Skeletal muscle satellite cell (primary cell): ENCODE results near the gene PATJ.

Experiments used
- H3K27me3 ChIP-seq: 2 replicates; pipeline ENCODE4 v1.7.0; 2013; ENCODE audit warnings: low read length; ENCODE audit not compliant: control insufficient read depth, insufficient read depth
- H3K36me3 ChIP-seq: 2 replicates; pipeline ENCODE4 v1.7.0; 2013; ENCODE audit warnings: mild to moderate bottlenecking, control low read depth, low read length; ENCODE audit not compliant: insufficient read depth
- H3K4me1 ChIP-seq: 2 replicates; pipeline ENCODE4 v1.7.0; 2013; ENCODE audit warnings: low read length; ENCODE audit not compliant: control insufficient read depth, insufficient read depth
- H3K4me2 ChIP-seq: 2 replicates; pipeline ENCODE4 v1.7.0; 2013; ENCODE audit warnings: mild to moderate bottlenecking, low read length
- H3K4me3 ChIP-seq: 2 replicates; pipeline ENCODE4 v1.7.0; 2013; ENCODE audit warnings: low read length
- H3K9ac ChIP-seq: 2 replicates; pipeline ENCODE4 v1.7.0; 2013; ENCODE audit warnings: mild to moderate bottlenecking, low read depth, low read length, moderate library complexity
- H3K9me3 ChIP-seq: replicated peaks from 2 replicates; pipeline ENCODE4 v1.7.0; 2013; ENCODE audit warnings: mild to moderate bottlenecking, control low read depth, low read length

PATJ gene

DNA sequence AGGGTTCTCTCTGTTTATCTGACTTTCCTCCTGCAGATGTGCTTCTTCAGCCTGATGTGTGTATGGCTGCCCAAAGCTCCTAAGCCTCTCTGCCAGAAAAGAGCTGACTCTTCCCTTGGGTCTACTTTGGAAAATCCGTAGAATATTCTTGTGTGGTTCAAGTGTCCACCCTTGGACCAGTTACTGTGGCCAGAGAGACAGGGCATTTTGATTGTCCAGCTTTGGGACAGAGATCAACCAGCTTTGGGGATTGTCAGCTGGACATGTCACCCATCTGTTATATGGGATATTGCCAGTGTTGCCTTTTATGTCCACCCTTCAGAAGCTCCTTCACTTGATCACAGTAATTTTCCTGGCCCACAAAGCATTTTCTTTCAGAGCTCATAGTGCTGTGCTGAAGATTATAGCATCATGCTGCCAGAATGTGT, 326.1 kb downstream of the PATJ start:
- Histone ChIP-seq H3K4me3 (no peak overlapping the region), H3K9me3 (no peaks in the 10 kb centered on the region), H3K36me3 (no peaks in the 10 kb centered on the region), H3K4me2 (no peak overlapping the region), H3K9ac (no peak overlapping the region), H3K27me3 (no peaks in the 10 kb centered on the region), H3K4me1 (no peaks in the 10 kb centered on the region)

DNA sequence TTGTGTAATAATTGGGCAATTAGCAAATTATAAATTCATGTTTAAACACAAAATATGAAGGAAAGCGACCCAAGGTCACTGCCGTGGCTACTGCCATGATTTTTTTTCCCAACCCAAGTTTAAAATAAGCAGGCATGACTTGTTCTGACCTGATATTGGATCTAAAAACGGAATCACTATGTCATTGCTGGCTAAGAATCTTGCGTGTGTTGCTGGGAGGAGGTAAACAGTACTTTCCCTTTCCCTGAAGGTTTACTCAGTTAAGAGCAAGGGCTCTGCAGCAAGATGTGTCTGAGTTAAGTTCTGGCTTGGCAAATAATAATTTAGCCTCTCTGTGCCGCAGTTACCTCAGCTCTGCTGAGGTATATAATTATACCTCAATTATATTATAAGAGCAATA, 326.7 kb downstream of the PATJ start:
- Histone ChIP-seq H3K27me3 (no peaks in the 10 kb centered on the region), H3K4me3 (no peak overlapping the region), H3K36me3 (no peaks in the 10 kb centered on the region), H3K4me2 (no peak overlapping the region), H3K9ac (no peak overlapping the region), H3K4me1 (no peaks in the 10 kb centered on the region), H3K9me3 (no peaks in the 10 kb centered on the region)

DNA sequence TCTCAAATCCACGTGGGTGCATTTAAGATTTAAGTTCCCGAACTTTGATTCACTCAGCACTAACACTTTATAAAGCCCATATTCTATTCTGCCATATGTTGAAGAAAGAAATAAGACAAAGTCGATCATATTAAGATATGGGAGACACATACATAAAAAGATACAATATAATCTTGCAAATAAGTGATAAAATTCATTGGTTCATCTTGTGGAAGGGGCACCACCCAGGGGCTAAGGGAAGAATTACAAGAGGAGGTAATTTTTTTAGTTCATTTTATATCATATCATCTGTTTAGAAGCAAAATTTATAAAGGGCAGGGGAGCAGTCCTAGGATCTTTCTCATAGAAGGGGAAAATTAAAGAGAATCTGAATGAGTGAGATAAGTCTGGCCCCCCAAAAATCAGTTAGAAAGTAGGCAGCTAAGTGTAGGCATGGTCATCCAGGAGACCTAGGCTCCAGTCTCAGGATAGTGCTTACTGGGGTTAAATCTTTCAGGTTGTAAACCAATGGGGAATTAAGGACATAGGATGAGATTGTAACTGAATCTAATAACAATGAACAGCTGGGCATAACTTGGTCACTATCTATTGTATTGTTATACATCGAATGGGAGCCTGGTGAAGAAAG, 328.2 kb downstream of the PATJ start:
- no peak overlapping the region for H3K4me3 ChIP-seq
- no peaks in the 10 kb centered on the region for H3K27me3 ChIP-seq
- H3K4me2 ChIP-seq: no peak overlapping the region
- H3K36me3 ChIP-seq: no peaks in the 10 kb centered on the region
- no peaks in the 10 kb centered on the region for H3K9me3 ChIP-seq
- H3K9ac ChIP-seq: no peak overlapping the region
- H3K4me1 ChIP-seq: no peaks in the 10 kb centered on the region

DNA sequence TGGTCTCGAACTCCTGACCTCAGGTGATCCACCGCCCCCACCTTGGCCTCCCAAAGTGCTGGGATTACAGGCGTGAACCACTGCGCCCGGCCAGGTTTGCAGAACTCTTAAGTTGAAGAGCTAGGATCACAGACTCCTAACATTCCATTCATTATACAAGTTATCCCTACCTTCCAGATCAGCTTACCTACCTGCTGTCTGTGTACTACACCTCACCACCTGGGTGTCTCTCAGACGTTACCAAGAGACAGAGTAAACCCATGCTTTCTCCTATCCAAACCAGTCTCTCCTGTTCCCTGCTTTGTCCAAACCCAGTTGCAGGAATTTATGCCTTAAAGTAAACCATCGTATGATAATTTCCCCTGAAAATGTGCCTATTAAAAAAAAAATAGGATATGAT, 329.4 kb downstream of the PATJ start:
- H3K4me3 ChIP-seq: no peak overlapping the region
- H3K4me2 ChIP-seq: no peak overlapping the region
- H3K36me3 ChIP-seq: no peaks in the 10 kb centered on the region
- no peaks in the 10 kb centered on the region for H3K9me3 ChIP-seq
- no peak overlapping the region for H3K9ac ChIP-seq
- peaks cover 3% of the 10 kb centered on the region for H3K4me1 ChIP-seq
- H3K27me3 ChIP-seq: no peaks in the 10 kb centered on the region

DNA sequence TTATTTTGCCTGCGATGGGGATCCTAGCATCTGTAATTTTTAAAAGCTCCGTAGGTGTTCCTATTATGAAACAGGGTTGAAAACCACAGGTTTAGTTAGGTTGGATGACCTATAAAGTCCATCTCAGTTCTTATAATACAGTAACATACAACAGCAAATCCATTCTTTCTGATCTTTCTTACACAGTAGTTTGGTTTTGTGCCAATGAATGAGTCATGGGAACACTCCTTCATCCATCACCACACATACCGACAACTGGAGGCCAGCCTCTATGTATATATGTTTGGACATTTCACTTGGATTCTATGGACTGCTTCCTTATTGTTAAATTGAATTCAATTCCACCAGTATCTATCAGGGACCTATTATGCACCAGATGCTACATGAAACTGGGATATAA, 334.0 kb downstream of the PATJ start:
- Histone ChIP-seq H3K36me3 (no peaks in the 10 kb centered on the region), H3K27me3 (no peaks in the 10 kb centered on the region), H3K4me2 (no peak overlapping the region), H3K9ac (no peak overlapping the region), H3K9me3 (no peaks in the 10 kb centered on the region), H3K4me3 (no peak overlapping the region), H3K4me1 (peaks cover 3% of the 10 kb centered on the region)

DNA sequence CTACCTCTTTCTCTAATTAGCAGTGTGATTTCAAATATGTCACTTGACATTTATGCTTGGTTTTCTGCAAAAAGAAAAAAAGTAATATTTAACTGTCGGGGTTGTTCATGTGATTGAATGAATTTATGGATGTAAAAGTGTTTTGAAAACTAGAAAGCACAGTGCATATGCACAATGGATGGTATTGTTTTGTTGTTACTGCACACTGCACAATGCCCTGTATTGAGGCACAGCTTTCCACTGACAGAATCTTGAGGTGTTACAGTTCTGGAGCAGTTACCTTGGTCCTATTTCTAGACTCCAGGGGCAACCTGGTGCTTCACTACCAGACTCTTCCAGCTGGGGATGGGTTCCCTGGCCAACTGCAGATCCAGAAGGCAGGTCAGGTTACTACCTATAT, 335.5 kb downstream of the PATJ start:
- no peaks in the 10 kb centered on the region for H3K27me3 ChIP-seq
- no peak overlapping the region for H3K4me2 ChIP-seq
- H3K4me3 ChIP-seq: no peak overlapping the region
- H3K36me3 ChIP-seq: no peaks in the 10 kb centered on the region
- H3K9me3 ChIP-seq: no peaks in the 10 kb centered on the region
- peaks cover 3% of the 10 kb centered on the region for H3K4me1 ChIP-seq
- no peak overlapping the region for H3K9ac ChIP-seq

DNA sequence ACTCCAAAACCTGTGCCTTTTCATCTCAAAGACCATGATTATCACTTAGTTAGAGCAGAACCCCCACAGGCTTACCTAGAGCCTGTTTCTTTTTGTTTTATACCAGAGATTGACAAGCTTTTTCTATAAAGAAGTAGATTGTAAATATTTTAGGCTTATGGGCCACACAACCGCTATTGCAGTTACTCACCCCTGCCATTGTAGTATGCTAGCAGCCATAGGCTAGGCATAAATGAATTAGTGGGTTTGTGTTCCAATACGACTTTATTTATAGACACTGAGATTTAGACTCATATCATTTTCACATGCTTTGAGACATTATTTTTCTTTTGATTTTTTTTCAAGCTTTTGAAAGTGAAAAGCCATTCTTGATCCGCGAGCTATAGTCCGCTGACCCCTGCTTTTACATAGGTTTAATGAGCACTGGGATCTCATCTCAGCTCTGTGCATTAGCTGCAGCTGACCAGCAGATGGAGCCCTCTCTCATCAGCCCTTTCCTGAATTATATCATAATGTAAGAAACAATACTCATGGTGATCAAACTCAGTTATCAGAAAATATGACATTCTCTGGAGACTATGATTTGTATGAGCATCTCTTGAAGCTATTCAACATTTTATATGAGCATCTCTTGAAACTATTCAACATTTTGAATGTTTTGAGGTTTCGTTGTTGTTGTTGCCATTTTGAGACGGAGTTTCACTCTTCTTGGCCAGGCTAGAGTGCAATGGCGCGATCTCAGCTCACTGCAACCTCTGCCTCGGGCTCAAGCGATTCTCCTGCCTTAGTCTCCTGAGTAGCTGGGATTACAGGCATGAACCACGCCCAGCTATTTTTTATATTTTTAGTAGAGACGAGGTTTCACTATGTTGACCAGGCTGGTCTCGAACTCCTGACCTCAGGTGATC, 340.4 kb downstream of the PATJ start:
- Histone ChIP-seq H3K4me1 (no peaks in the 10 kb centered on the region), H3K9me3 (no peaks in the 10 kb centered on the region), H3K9ac (no peak overlapping the region), H3K4me3 (no peak overlapping the region), H3K27me3 (no peaks in the 10 kb centered on the region), H3K4me2 (no peak overlapping the region), H3K36me3 (no peaks in the 10 kb centered on the region)

DNA sequence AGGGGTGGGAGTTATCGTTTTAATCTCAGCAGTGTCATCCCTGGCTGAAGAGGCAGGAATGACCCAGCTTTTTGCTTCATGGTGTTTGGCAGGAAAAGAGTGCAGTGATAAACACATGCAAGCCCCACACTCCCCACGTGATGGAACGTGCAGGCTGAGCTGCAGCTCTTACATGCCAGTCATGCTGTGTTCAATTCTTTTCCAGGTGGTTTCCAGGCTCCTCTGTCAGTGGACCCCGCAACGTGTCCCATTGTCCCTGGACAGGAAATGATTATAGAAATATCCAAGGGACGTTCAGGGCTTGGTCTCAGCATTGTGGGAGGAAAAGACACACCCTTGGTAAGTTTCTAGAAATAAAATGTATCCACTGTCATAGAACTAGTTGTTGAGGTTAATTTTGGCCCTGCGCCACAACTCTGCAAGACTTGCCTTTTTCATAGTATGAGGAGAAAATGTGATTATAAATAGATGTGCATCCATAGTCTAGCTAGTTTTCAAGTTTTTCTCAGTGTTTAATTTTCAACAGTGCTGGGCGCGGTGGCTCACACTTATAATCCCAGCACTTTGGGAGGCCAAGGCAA, 342.1 kb downstream of the PATJ start:
- Histone ChIP-seq H3K9me3 (no peaks in the 10 kb centered on the region), H3K36me3 (no peaks in the 10 kb centered on the region), H3K4me1 (no peaks in the 10 kb centered on the region), H3K9ac (no peak overlapping the region), H3K27me3 (no peaks in the 10 kb centered on the region), H3K4me3 (no peak overlapping the region), H3K4me2 (no peak overlapping the region)

DNA sequence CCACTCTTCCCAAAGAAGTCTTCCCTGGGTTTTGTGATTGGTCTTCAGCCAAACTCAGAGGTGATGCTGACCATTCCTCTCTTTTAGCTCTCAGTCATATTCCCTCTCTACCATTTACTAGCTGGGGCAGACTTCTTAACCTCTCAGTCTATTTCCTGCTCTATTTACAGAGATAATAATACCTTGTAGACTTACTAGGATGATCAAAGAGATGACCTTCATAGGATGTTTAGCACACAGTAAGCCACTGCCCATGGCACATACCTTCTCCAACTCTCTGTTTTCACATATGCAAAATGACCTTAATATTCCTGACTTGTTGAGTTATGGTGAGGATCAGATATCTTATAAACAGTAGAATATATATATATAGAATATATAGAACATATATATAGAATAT, 346.2 kb downstream of the PATJ start:
- Histone ChIP-seq H3K27me3 (peaks cover 14% of the 10 kb centered on the region), H3K9me3 (no peaks in the 10 kb centered on the region), H3K36me3 (no peaks in the 10 kb centered on the region), H3K9ac (no peak overlapping the region), H3K4me3 (no peak overlapping the region), H3K4me1 (peaks cover 8% of the 10 kb centered on the region), H3K4me2 (no peak overlapping the region)

DNA sequence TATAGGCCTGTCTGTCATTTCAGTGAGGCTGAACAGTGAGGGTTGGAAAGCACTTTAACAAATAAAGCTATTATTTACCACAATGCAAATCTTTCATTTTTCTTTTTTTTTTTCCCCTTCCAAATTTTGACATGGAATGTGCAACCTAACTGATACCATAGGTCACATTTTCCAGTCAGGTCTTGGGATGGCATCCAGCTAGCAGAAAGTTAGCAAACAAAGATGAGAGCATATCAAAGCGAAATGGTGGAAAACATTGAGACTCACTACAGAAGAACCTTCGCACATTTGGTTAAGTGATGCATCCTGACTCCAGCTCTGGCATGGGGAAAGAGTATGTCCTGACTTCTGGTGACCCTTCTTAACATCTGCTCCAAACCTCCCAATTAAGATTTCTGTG, 347.3 kb downstream of the PATJ start:
- H3K27me3 ChIP-seq: peaks cover 14% of the 10 kb centered on the region
- peaks cover 8% of the 10 kb centered on the region for H3K4me1 ChIP-seq
- no peaks in the 10 kb centered on the region for H3K36me3 ChIP-seq
- H3K9ac ChIP-seq: no peak overlapping the region
- H3K4me3 ChIP-seq: no peak overlapping the region
- no peaks in the 10 kb centered on the region for H3K9me3 ChIP-seq
- H3K4me2 ChIP-seq: no peak overlapping the region

DNA sequence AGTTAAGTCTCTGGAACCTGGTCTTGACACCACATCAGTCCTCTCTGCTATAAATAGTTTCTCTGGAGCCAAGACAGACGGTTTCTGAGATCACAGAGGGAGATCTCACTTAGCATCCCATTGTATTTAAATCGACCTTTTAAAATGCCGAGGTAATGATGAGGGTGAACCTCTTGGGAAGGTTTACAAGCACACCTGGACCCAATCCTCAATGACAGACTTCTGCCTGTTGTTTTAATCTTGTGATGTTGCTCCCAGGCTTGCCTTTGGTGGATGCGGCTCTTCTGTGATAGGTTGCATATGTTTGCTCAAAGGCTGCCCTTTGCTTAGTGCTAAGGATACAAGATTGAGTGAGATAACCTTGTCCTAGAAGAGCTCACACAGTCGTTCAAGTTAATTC, 347.7 kb downstream of the PATJ start:
- Histone ChIP-seq H3K4me2 (no peak overlapping the region), H3K36me3 (no peaks in the 10 kb centered on the region), H3K9ac (no peak overlapping the region), H3K9me3 (no peaks in the 10 kb centered on the region), H3K4me1 (peaks cover 8% of the 10 kb centered on the region), H3K27me3 (peaks cover 16% of the 10 kb centered on the region), H3K4me3 (no peak overlapping the region)
